Loucy (cell line): Measurements from ENCODE around the gene ATG7.

Source experiments
- H2AFZ ChIP-seq: fragments of 200-600 bp; sonication (generic); 2 replicates; pipeline ENCODE4 v1.6.0; 2016; ENCODE audit warnings: antibody characterized with exemption, mild to moderate bottlenecking, low read length, moderate library complexity
- H3F3A ChIP-seq: fragments of 200-600 bp; 2 replicates; pipeline ENCODE4 v1.6.0; 2016; ENCODE audit warnings: antibody characterized with exemption, low read depth, mild to moderate bottlenecking
- H3K27me3 ChIP-seq: fragments of 200-600 bp; sonication (generic); 2 replicates; pipeline ENCODE4 v1.6.1; 2014; ENCODE audit warnings: low read length, mild to moderate bottlenecking; ENCODE audit not compliant: insufficient read depth, poor library complexity, severe bottlenecking
- H3K36me3 ChIP-seq: fragments of 200-600 bp; sonication (generic); 2 replicates; pipeline ENCODE4 v1.6.1; 2016; ENCODE audit warnings: low read length; ENCODE audit not compliant: insufficient read depth
- H3K4me1 ChIP-seq: fragments of 200-600 bp; sonication (generic); 2 replicates; pipeline ENCODE4 v1.5.1; 2014; ENCODE audit warnings: low read length, mild to moderate bottlenecking; ENCODE audit not compliant: insufficient read depth, poor library complexity, severe bottlenecking
- H3K4me2 ChIP-seq: fragments of 200-600 bp; sonication (generic); 2 replicates; pipeline ENCODE4 v1.6.0; 2014; ENCODE audit warnings: antibody characterized with exemption, low read length, low read depth, mild to moderate bottlenecking; ENCODE audit not compliant: poor library complexity, severe bottlenecking
- H3K4me3 ChIP-seq: fragments of 200-600 bp; sonication (generic); 2 replicates; pipeline ENCODE4 v1.5.1; 2014; ENCODE audit warnings: low read length, mild to moderate bottlenecking, mixed read lengths; ENCODE audit not compliant: poor library complexity, severe bottlenecking
- H3K79me2 ChIP-seq: fragments of 200-600 bp; sonication (generic); 2 replicates; pipeline ENCODE4 v1.6.1; 2014; ENCODE audit warnings: low read length; ENCODE audit not compliant: insufficient read depth
- H3K9ac ChIP-seq: fragments of 200-600 bp; sonication (generic); 2 replicates; pipeline ENCODE4 v1.6.0; 2014; ENCODE audit warnings: mild to moderate bottlenecking, low read depth, low read length, moderate library complexity; ENCODE audit not compliant: poor library complexity, severe bottlenecking
- H3K9me2 ChIP-seq: fragments of 200-600 bp; sonication (generic); replicated peaks from 2 replicates; pipeline ENCODE4 v1.6.1; 2016; ENCODE audit warnings: low read depth, low read length, mixed read lengths
- H3K9me3 ChIP-seq: fragments of 200-600 bp; sonication (generic); 2 replicates; pipeline ENCODE4 v1.6.1; 2014; ENCODE audit warnings: mild to moderate bottlenecking, antibody characterized with exemption, low read length, low read depth; ENCODE audit not compliant: insufficient read depth
- H4K20me1 ChIP-seq: fragments of 200-600 bp; sonication (generic); 2 replicates; pipeline ENCODE4 v1.6.0; 2014; ENCODE audit warnings: antibody characterized with exemption, low read length, mild to moderate bottlenecking; ENCODE audit not compliant: insufficient read depth, poor library complexity, severe bottlenecking
- CTCF ChIP-seq: fragments of 200-600 bp; sonication (generic); conservative IDR thresholded peaks from 2 replicates; pipeline ENCODE4 v1.5.1; 2014; ENCODE audit warnings: mild to moderate bottlenecking, antibody characterized with exemption, low read length
- EZH2phosphoT487 ChIP-seq: fragments of 200-600 bp; IDR thresholded peaks from 2 replicates; pipeline ENCODE4 v1.6.1; 2018; ENCODE audit warnings: antibody characterized with exemption, mild to moderate bottlenecking, moderate library complexity, borderline replicate concordance

ATG7 gene

GRCh38 chr3:11373654-11374053, 101.5 kb downstream of the ATG7 start:
- Histone ChIP-seq H3K4me2 (no peak overlapping the region), H3K4me1 (no peaks in the 10 kb centered on the region), H2AFZ (no peak overlapping the region), H3K4me3 (no peak overlapping the region), H4K20me1 (no peaks in the 10 kb centered on the region), H3K27me3 (no peaks in the 10 kb centered on the region), H3K9me2 (no peaks in the 10 kb centered on the region), H3F3A (no peaks in the 10 kb centered on the region), H3K36me3 (no peaks in the 10 kb centered on the region), H3K79me2 (no peaks in the 10 kb centered on the region), H3K9ac (no peak overlapping the region), H3K9me3 (no peaks in the 10 kb centered on the region)
- no peak for TF ChIP-seq CTCF
- TF ChIP-seq EZH2phosphoT487 = no peak

GRCh38 chr3:11375333-11376088, 103.3 kb downstream of the ATG7 start:
- Histone ChIP-seq H3K4me2 (no peak overlapping the region), H3K79me2 (no peaks in the 10 kb centered on the region), H3K4me1 (no peaks in the 10 kb centered on the region), H3K36me3 (no peaks in the 10 kb centered on the region), H3K9me2 (no peaks in the 10 kb centered on the region), H4K20me1 (no peaks in the 10 kb centered on the region), H3K27me3 (no peaks in the 10 kb centered on the region), H2AFZ (no peak overlapping the region), H3K9me3 (no peaks in the 10 kb centered on the region), H3K9ac (no peak overlapping the region), H3K4me3 (no peak overlapping the region), H3F3A (no peaks in the 10 kb centered on the region)
- no peak for TF ChIP-seq EZH2phosphoT487
- no peak for TF ChIP-seq CTCF

GRCh38 chr3:11377719-11378118, 105.5 kb downstream of the ATG7 start:
- Histone ChIP-seq H3K4me3 (no peak overlapping the region), H4K20me1 (no peaks in the 10 kb centered on the region), H3K4me1 (no peaks in the 10 kb centered on the region), H3K9me2 (no peaks in the 10 kb centered on the region), H3K4me2 (no peak overlapping the region), H2AFZ (no peak overlapping the region), H3K27me3 (no peaks in the 10 kb centered on the region), H3K79me2 (no peaks in the 10 kb centered on the region), H3K36me3 (no peaks in the 10 kb centered on the region), H3K9me3 (no peaks in the 10 kb centered on the region), H3K9ac (no peak overlapping the region), H3F3A (no peaks in the 10 kb centered on the region)
- TF ChIP-seq CTCF (no peak), EZH2phosphoT487 (no peak)
